ENCODE data around the gene SPEM1.

DNA sequence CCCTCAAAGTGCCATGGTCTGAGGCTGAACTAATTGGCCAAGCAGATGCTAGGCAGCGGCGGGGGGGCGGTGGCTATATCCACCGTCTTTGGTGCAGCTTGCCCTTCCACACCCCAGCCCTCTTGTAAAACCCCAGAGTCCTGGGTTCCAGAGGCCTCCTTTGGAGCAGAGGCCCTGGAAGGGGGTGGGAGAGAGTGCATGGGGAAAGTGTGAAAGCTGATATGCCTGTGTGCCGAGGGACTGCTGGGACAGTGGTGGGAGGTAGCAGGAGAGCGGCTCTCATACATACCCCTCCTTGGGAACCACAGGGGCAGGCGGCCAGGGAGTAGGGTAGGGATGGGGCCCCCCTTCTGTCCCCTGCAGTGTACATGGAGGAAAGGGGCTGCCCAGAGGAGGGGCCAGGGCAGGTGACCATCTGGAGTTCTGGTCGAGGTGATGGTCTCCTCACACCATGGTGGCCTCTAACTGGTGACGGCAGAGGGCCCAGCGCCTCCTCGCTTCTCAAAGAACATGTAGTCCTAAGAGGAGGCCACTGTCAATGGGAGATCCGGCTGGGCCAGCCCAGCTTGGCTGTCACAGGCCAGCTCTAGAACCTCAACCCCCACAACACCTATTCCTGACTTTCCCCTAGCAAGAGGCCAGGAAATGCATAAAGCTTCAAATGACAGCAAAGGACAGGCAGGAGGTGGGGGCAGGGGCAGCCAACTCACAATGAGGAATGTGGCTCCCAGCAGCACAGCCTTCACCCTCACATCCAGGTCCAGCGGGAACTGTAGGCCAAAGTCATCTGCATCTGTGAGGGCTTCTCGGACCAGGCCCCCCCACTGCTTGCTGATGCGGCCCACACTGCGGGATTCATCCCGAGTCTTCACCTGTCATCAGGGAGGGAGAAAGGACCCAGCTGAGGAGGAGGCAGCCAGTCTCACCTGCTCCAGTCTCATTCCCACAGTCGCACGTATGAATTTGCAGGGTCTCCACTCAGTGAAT lies 29.9 kb upstream of the SPEM1 start:
- TF ChIP-seq, protein P1, sequence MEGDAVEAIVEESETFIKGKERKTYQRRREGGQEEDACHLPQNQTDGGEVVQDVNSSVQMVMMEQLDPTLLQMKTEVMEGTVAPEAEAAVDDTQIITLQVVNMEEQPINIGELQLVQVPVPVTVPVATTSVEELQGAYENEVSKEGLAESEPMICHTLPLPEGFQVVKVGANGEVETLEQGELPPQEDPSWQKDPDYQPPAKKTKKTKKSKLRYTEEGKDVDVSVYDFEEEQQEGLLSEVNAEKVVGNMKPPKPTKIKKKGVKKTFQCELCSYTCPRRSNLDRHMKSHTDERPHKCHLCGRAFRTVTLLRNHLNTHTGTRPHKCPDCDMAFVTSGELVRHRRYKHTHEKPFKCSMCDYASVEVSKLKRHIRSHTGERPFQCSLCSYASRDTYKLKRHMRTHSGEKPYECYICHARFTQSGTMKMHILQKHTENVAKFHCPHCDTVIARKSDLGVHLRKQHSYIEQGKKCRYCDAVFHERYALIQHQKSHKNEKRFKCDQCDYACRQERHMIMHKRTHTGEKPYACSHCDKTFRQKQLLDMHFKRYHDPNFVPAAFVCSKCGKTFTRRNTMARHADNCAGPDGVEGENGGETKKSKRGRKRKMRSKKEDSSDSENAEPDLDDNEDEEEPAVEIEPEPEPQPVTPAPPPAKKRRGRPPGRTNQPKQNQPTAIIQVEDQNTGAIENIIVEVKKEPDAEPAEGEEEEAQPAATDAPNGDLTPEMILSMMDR (IDR thresholded peaks at IDR 0.05): no peak
- no peak for TF ChIP-seq POLR2A (IDR thresholded peaks at IDR 0.05)
